Endodermal cell (in vitro differentiated cells): ENCODE data around the gene PLAA. TPM values are rescaled to one million over a fixed set of nuclear protein-coding genes. Genes with fewer than 3 reads are reported as not detected.
A peak's percentile ranks its signal among the peaks of the same experiment; 100 is the strongest.
"Not testable (repeated sequence)": the region's sequence is repeated elsewhere in the genome, so short reads cannot be mapped to it uniquely, and the experiment has no call there.

ENCODE experiments used
- DNase-seq: peaks from one replicate; pipeline ENCODE4 v3.0.0-alpha.2; 2017
- H3K27ac ChIP-seq: 2 replicates; pipeline ENCODE4 v1.5.1; 2013; ENCODE audit warnings: mild to moderate bottlenecking, low read depth, low read length, moderate library complexity
- H3K27me3 ChIP-seq: 2 replicates; pipeline ENCODE4 v1.6.1; 2013; ENCODE audit warnings: mild to moderate bottlenecking, low read length, moderate library complexity; ENCODE audit not compliant: insufficient read depth, control insufficient read depth, poor library complexity, severe bottlenecking
- H3K36me3 ChIP-seq: 2 replicates; pipeline ENCODE4 v1.7.0; 2013; ENCODE audit warnings: mild to moderate bottlenecking, low read length, moderate library complexity; ENCODE audit not compliant: control insufficient read depth, insufficient read depth
- H3K4me1 ChIP-seq: one replicate; pipeline ENCODE4 v1.7.0; 2013; ENCODE audit warnings: low read length; ENCODE audit not compliant: control insufficient read depth, insufficient read depth
- H3K4me3 ChIP-seq: 2 replicates; pipeline ENCODE4 v1.5.1; 2013; ENCODE audit warnings: mild to moderate bottlenecking, low read length, moderate library complexity
- H3K9ac ChIP-seq: 2 replicates; pipeline ENCODE4 v1.6.1; 2013; ENCODE audit warnings: mild to moderate bottlenecking, low read length, moderate library complexity; ENCODE audit not compliant: poor library complexity, severe bottlenecking; ENCODE audit errors: extremely low read depth
- H3K9me3 ChIP-seq: 2 replicates; pipeline ENCODE4 v1.6.1; 2013; ENCODE audit warnings: mild to moderate bottlenecking, low read length, moderate library complexity; ENCODE audit not compliant: control insufficient read depth
- H3K27ac Mint-ChIP-seq: 2 replicates; pipeline ENCODE4 v1.8.0; 2020; ENCODE audit warnings: mixed read lengths
- H3K27me3 Mint-ChIP-seq: 2 replicates; pipeline ENCODE4 v1.8.0; 2021; ENCODE audit warnings: mild to moderate bottlenecking, mixed read lengths; ENCODE audit not compliant: insufficient read depth
- H3K36me3 Mint-ChIP-seq: 2 replicates; pipeline ENCODE4 v1.8.0; 2020; ENCODE audit warnings: low read depth, mixed read lengths
- H3K4me1 Mint-ChIP-seq: 2 replicates; pipeline ENCODE4 v1.8.0; 2020; ENCODE audit warnings: mixed read lengths
- H3K4me3 Mint-ChIP-seq: 2 replicates; pipeline ENCODE4 v1.8.0; 2020; ENCODE audit warnings: mild to moderate bottlenecking, moderate library complexity, mixed read lengths
- H3K9me3 Mint-ChIP-seq: 2 replicates; pipeline ENCODE4 v1.8.0; 2020; ENCODE audit warnings: mild to moderate bottlenecking, mixed read lengths
- CTCF ChIP-seq: fragments of 200-600 bp; sonication (generic); conservative IDR thresholded peaks from 2 replicates; pipeline ENCODE4 v1.5.0; 2021; ENCODE audit warnings: antibody characterized with exemption, mild to moderate bottlenecking
- WGBS, 2 experiments: methylation state at CpG; one replicate each; pipeline versions ENCODE4 v1.1.5 to v1.1.7; 2013; ENCODE audit warnings: missing lambda C conversion rate in 2 of 2, mixed read lengths in 1 of 2; ENCODE audit not compliant: insufficient coverage in 1 of 2, insufficient read length in 1 of 2; 5-methylcytosine and 5-hydroxymethylcytosine counted together
- total RNA-seq, 2 donors: library from RNA; stranded (reverse); fragmentation: NEBNext Ultra II Directional in 1 of 2; extraction: Animal tissue kit (Norgen Biotek cat#: 25700) in 1 of 2; gene quantifications; 2 replicates in 1 of 2; 3 replicates in 1 of 2; pipeline ENCODE4 v1.2.1, GENCODE V29; 2021

PLAA gene
- total RNA-seq, 2 donors from 2014 or later: 41.3 to 49.8 TPM

GRCh38 chr9:26882154-26882553, 64.9 kb downstream of the PLAA start:
- Histone ChIP-seq H3K27ac (no peak overlapping the region), H3K9ac (no peak overlapping the region), H3K4me3 (peak overlapping the region; percentile 23), H3K36me3 (peaks cover 94% of the 10 kb centered on the region), H3K9me3 (peaks cover 40% of the 10 kb centered on the region), H3K4me1 (no peaks in the 10 kb centered on the region), H3K27me3 (no peaks in the 10 kb centered on the region)
- WGBS, 2 experiments: 87 to 88% methylated on average over 3 of the region's 3 CpGs
- H3K9me3 Mint-ChIP-seq: peaks cover 35% of the 10 kb centered on the region
- no peaks in the 10 kb centered on the region for H3K4me1 Mint-ChIP-seq
- no peaks in the 10 kb centered on the region for H3K27me3 Mint-ChIP-seq
- DNase-seq: no peak
- H3K4me3 Mint-ChIP-seq: no peak overlapping the region
- peaks cover 88% of the 10 kb centered on the region for H3K36me3 Mint-ChIP-seq
- no peak overlapping the region for H3K27ac Mint-ChIP-seq
- TF ChIP-seq CTCF: no peak

- no peak for DNase-seq
- H3K36me3 ChIP-seq: peaks cover 91% of the 10 kb centered on the region
- no peak overlapping the region for H3K9ac ChIP-seq
- Mint-ChIP-seq H3K4me1 (no peaks in the 10 kb centered on the region), H3K36me3 (peaks cover 83% of the 10 kb centered on the region), H3K27me3 (no peaks in the 10 kb centered on the region), H3K27ac (no peak overlapping the region), H3K9me3 (peaks cover 35% of the 10 kb centered on the region), H3K4me3 (no peak overlapping the region)
- peaks cover 40% of the 10 kb centered on the region for H3K9me3 ChIP-seq
- no peak for TF ChIP-seq CTCF
- 97% methylated on average over 4 of the region's 4 CpGs for WGBS, 2 experiments
- no peaks in the 10 kb centered on the region for H3K27me3 ChIP-seq
- no peaks in the 10 kb centered on the region for H3K4me1 ChIP-seq
- H3K4me3 ChIP-seq: no peak overlapping the region
- H3K27ac ChIP-seq: no peak overlapping the region
Measured at GRCh38 chr9:26880262-26880661, 66.8 kb downstream of the PLAA start.

GRCh38 chr9:26875155-26875554, 71.9 kb downstream of the PLAA start:
- not testable (repeated sequence) for H3K9me3 ChIP-seq, H3K4me3 Mint-ChIP-seq, H3K27ac ChIP-seq, H3K27ac Mint-ChIP-seq, H3K27me3 Mint-ChIP-seq, H3K4me1 ChIP-seq, H3K9me3 Mint-ChIP-seq, H3K9ac ChIP-seq, H3K4me3 ChIP-seq, H3K4me1 Mint-ChIP-seq, DNase-seq, H3K27me3 ChIP-seq
- peaks cover 51% of the 10 kb centered on the region for H3K36me3 Mint-ChIP-seq
- peaks cover 54% of the 10 kb centered on the region for H3K36me3 ChIP-seq
- WGBS, 2 experiments: 96 to 100% methylated on average over 1 to 3 of the region's 3 CpGs

GRCh38 chr9:26870292-26870691, 76.8 kb downstream of the PLAA start:
- Histone ChIP-seq H3K9me3 (no peaks in the 10 kb centered on the region), H3K4me3 (no peak overlapping the region), H3K27ac (no peak overlapping the region), H3K9ac (no peak overlapping the region), H3K36me3 (peaks cover 27% of the 10 kb centered on the region), H3K4me1 (no peaks in the 10 kb centered on the region), H3K27me3 (no peaks in the 10 kb centered on the region)
- TF ChIP-seq CTCF: no peak
- H3K9me3 Mint-ChIP-seq: no peaks in the 10 kb centered on the region
- no peak overlapping the region for H3K27ac Mint-ChIP-seq
- no peaks in the 10 kb centered on the region for H3K27me3 Mint-ChIP-seq
- DNase-seq: no peak
- no peak overlapping the region for H3K4me3 Mint-ChIP-seq
- no peaks in the 10 kb centered on the region for H3K4me1 Mint-ChIP-seq
- H3K36me3 Mint-ChIP-seq: peaks cover 26% of the 10 kb centered on the region
- 92 to 94% methylated on average over 2 to 6 of the region's 8 CpGs for WGBS, 2 experiments
